Measurements from ENCODE around the gene GNAZ.

The GNAZ gene

GRCh38 chr22:23118647-23119493, 48.6 kb downstream of the GNAZ start:
- Histone ChIP-seq H3K4me3 (replicated peaks; ENCODE audit: insufficient read depth, low read length) (no peak overlapping the region), H3K27ac (replicated peaks) (no peak overlapping the region), H3K27me3 (ENCODE audit: insufficient read depth, poor library complexity, severe bottlenecking) (no peaks in the 10 kb centered on the region)
- TF ChIP-seq, protein P1, sequence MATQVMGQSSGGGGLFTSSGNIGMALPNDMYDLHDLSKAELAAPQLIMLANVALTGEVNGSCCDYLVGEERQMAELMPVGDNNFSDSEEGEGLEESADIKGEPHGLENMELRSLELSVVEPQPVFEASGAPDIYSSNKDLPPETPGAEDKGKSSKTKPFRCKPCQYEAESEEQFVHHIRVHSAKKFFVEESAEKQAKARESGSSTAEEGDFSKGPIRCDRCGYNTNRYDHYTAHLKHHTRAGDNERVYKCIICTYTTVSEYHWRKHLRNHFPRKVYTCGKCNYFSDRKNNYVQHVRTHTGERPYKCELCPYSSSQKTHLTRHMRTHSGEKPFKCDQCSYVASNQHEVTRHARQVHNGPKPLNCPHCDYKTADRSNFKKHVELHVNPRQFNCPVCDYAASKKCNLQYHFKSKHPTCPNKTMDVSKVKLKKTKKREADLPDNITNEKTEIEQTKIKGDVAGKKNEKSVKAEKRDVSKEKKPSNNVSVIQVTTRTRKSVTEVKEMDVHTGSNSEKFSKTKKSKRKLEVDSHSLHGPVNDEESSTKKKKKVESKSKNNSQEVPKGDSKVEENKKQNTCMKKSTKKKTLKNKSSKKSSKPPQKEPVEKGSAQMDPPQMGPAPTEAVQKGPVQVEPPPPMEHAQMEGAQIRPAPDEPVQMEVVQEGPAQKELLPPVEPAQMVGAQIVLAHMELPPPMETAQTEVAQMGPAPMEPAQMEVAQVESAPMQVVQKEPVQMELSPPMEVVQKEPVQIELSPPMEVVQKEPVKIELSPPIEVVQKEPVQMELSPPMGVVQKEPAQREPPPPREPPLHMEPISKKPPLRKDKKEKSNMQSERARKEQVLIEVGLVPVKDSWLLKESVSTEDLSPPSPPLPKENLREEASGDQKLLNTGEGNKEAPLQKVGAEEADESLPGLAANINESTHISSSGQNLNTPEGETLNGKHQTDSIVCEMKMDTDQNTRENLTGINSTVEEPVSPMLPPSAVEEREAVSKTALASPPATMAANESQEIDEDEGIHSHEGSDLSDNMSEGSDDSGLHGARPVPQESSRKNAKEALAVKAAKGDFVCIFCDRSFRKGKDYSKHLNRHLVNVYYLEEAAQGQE (IDR thresholded peaks at IDR 0.05; ENCODE audit: insufficient replicate concordance, low read depth) = no peak
- TF ChIP-seq GABPA (IDR thresholded peaks at IDR 0.05; ENCODE audit: low read depth) = no peak
- no peak for TF ChIP-seq POLR2AphosphoS5 (IDR thresholded peaks at IDR 0.05; ENCODE audit: low read depth)
- TF ChIP-seq, protein P2, sequence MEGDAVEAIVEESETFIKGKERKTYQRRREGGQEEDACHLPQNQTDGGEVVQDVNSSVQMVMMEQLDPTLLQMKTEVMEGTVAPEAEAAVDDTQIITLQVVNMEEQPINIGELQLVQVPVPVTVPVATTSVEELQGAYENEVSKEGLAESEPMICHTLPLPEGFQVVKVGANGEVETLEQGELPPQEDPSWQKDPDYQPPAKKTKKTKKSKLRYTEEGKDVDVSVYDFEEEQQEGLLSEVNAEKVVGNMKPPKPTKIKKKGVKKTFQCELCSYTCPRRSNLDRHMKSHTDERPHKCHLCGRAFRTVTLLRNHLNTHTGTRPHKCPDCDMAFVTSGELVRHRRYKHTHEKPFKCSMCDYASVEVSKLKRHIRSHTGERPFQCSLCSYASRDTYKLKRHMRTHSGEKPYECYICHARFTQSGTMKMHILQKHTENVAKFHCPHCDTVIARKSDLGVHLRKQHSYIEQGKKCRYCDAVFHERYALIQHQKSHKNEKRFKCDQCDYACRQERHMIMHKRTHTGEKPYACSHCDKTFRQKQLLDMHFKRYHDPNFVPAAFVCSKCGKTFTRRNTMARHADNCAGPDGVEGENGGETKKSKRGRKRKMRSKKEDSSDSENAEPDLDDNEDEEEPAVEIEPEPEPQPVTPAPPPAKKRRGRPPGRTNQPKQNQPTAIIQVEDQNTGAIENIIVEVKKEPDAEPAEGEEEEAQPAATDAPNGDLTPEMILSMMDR (IDR thresholded peaks at IDR 0.05; ENCODE audit: insufficient read depth, low read length) = no peak
- TF ChIP-seq SPI1 (IDR thresholded peaks at IDR 0.05; ENCODE audit: borderline replicate concordance, low read depth) = no peak
- DNase-seq (ENCODE audit: low read depth in 1 of 2, low spot score in 1 of 2) = no peak

GRCh38 chr22:23119494-23120414, 49.4 kb downstream of the GNAZ start:
- Histone ChIP-seq H3K27me3 (ENCODE audit: insufficient read depth, poor library complexity, severe bottlenecking) (no peaks in the 10 kb centered on the region), H3K4me3 (replicated peaks; ENCODE audit: insufficient read depth, low read length) (no peak overlapping the region), H3K27ac (replicated peaks) (no peak overlapping the region)
- no peak for DNase-seq (ENCODE audit: low read depth in 1 of 2, low spot score in 1 of 2)
- peak; percentile 44 for TF ChIP-seq GABPA (IDR thresholded peaks at IDR 0.05; ENCODE audit: low read depth)
- TF ChIP-seq, protein P2 (IDR thresholded peaks at IDR 0.05; ENCODE audit: insufficient read depth, low read length) = no peak
- TF ChIP-seq, protein P1 (IDR thresholded peaks at IDR 0.05; ENCODE audit: insufficient replicate concordance, low read depth) = no peak

DNA sequence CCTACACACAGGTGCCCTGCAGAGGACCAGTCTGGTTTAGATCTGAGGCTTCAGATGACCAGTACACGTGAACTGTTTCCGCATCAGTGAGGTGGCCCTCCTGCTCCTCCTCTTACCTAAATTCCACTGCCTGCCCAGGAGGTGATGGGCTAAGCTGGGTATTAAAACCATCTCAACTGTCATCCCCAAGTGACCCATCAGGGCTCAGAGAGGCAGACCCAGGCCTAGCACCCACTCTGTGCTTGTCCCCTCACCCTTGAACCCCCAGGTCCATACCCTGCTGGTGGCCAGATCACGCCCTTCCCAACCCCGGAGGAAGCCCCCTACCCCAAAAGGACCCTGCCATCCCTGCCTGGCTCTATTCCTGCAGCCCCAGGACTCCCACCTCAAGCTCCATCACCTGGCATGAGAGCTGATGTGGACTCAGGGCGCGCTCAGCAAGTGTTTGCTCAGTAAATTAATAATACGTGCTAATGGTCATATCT, 50.1 kb downstream of the GNAZ start:
- no peak for DNase-seq (ENCODE audit: low read depth in 1 of 2, low spot score in 1 of 2)
- no peak for TF ChIP-seq SPI1 (IDR thresholded peaks at IDR 0.05; ENCODE audit: borderline replicate concordance, low read depth)
- no peak for TF ChIP-seq POLR2AphosphoS5 (IDR thresholded peaks at IDR 0.05; ENCODE audit: low read depth)
- TF ChIP-seq, protein P1 (IDR thresholded peaks at IDR 0.05; ENCODE audit: insufficient replicate concordance, low read depth) = no peak
- TF ChIP-seq, protein P2 (IDR thresholded peaks at IDR 0.05; ENCODE audit: insufficient read depth, low read length) = no peak
- no peak for TF ChIP-seq GABPA (IDR thresholded peaks at IDR 0.05; ENCODE audit: low read depth)
- H3K27ac ChIP-seq (replicated peaks) = no peak overlapping the region
- no peak overlapping the region for H3K4me3 ChIP-seq (replicated peaks; ENCODE audit: insufficient read depth, low read length)
- H3K27me3 ChIP-seq (ENCODE audit: insufficient read depth, poor library complexity, severe bottlenecking) = no peaks in the 10 kb centered on the region

Measured in HL-60 (cell line).